Gastroesophageal sphincter (tissue), 4 donors: ENCODE data around the gene ALG1. TPM values are rescaled to one million over a fixed set of nuclear protein-coding genes. Genes with fewer than 3 reads are reported as not detected.
"Not testable (repeated sequence)": the region's sequence is repeated elsewhere in the genome, so short reads cannot be mapped to it uniquely, and the experiment has no call there.

Experiments
- ATAC-seq: fragments of 150-250 bp; one replicate; pipeline ENCODE4 v1.9.1; 2016; ENCODE audit warnings: mild to moderate bottlenecking, moderate library complexity
- H3K27ac ChIP-seq, 4 donors: fragments of 200-600 bp; sonication (generic) in 3 of 4; 1 replicate in 3 of 4; 2 replicates in 1 of 4; pipeline ENCODE4 v1.5.1; 2016 to 2019
- H3K27me3 ChIP-seq: fragments of 200-600 bp; sonication (generic); one replicate; pipeline ENCODE4 v1.5.1; 2019
- H3K36me3 ChIP-seq, 2 donors: fragments of 200-600 bp; sonication (generic); one replicate each; pipeline ENCODE4 v1.5.1; 2019; ENCODE audit warnings: control low read depth in 1 of 2
- H3K4me1 ChIP-seq, 3 donors: fragments of 200-600 bp; sonication (generic); 1 replicate in 2 of 3; 2 replicates in 1 of 3; pipeline ENCODE4 v1.5.1; 2016 to 2019; ENCODE audit warnings: control low read depth in 2 of 3
- H3K4me3 ChIP-seq, 2 donors: fragments of 200-600 bp; sonication (generic); one replicate each; pipeline ENCODE4 v1.5.1; 2019; ENCODE audit warnings: mild to moderate bottlenecking in 1 of 2, moderate library complexity in 1 of 2
- H3K9me3 ChIP-seq, 3 donors: fragments of 200-600 bp; sonication (generic); one replicate each; pipeline ENCODE4 v1.5.1; 2017 to 2019; ENCODE audit warnings: control low read depth in 2 of 3
- CTCF ChIP-seq, 4 experiments: fragments of 200-600 bp in 2 of 4; fragments of 450-650 bp in 2 of 4; sonication (generic) in 1 of 4; IDR thresholded peaks; one replicate each; pipeline ENCODE4 v1.5.1; 2017 to 2019; ENCODE audit warnings: antibody characterized with exemption in 4 of 4, mild to moderate bottlenecking in 2 of 4, moderate library complexity in 2 of 4
- EP300 ChIP-seq: sonication (generic); formaldehyde crosslinking; IDR thresholded peaks from one replicate; pipeline ENCODE4 v1.6.1; 2017; ENCODE audit warnings: antibody characterized with exemption, mild to moderate bottlenecking
- POLR2A ChIP-seq, 2 donors: fragments of 450-650 bp; IDR thresholded peaks; one replicate each; pipeline ENCODE4 v1.6.1; 2017; ENCODE audit warnings: antibody characterized with exemption in 2 of 2, mild to moderate bottlenecking in 2 of 2, moderate library complexity in 1 of 2
- POLR2AphosphoS5 ChIP-seq: sonication (generic); formaldehyde crosslinking; IDR thresholded peaks from one replicate; pipeline ENCODE4 v1.6.1; 2017; ENCODE audit warnings: antibody characterized with exemption
- WGBS, 2 donors: methylation state at CpG; one replicate each; pipeline ENCODE4 v1.1.5; 2018; ENCODE audit warnings: low coverage in 1 of 2; 5-methylcytosine and 5-hydroxymethylcytosine counted together
- total RNA-seq, 4 donors: library from RNA; depleted of rRNA; stranded (reverse); fragments of >200 nt; gene quantifications; one replicate each; pipeline ENCODE4 v1.1.0, GENCODE V29; 2016

The ALG1 gene
- total RNA-seq, 4 donors from 2014 or later = 6.4 to 16.8 (median 12.9) TPM

GRCh38 chr16:5108505-5109158, 37.0 kb downstream of the ALG1 start:
- no peaks in the 10 kb centered on the region for H3K4me1 ChIP-seq
- ATAC-seq = no peak
- H3K4me3 ChIP-seq = no peak overlapping the region
- no CpG with 5 or more reads among the region's 27 CpGs for WGBS, 2 donors
- no peaks in the 10 kb centered on the region for H3K27me3 ChIP-seq
- H3K27ac ChIP-seq = no peak overlapping the region
- H3K36me3 ChIP-seq = no peaks in the 10 kb centered on the region
- no peaks in the 10 kb centered on the region for H3K9me3 ChIP-seq
- TF ChIP-seq POLR2A (IDR thresholded peaks at IDR 0.05) (no peak), POLR2AphosphoS5 (no peak), CTCF (IDR thresholded peaks at IDR 0.05) (no peak), EP300 (no peak)

- H3K27ac ChIP-seq, H3K9me3 ChIP-seq, H3K4me1 ChIP-seq, H3K27me3 ChIP-seq, H3K4me3 ChIP-seq, ATAC-seq, H3K36me3 ChIP-seq: not testable (repeated sequence)
- WGBS, 2 donors = 81 to 93% methylated on average over 8 to 10 of the region's 10 CpGs
Measured at GRCh38 chr16:5110933-5111332, 39.3 kb downstream of the ALG1 start.

- not testable (repeated sequence) for H3K27ac ChIP-seq
- peak overlapping the region in 1 of 2 donors; percentile 22 for H3K4me3 ChIP-seq
- 38 to 64% methylated on average over 6 to 8 of the region's 10 CpGs for WGBS, 2 donors
Measured at GRCh38 chr16:5116780-5117295, 45.2 kb downstream of the ALG1 start.

GRCh38 chr16:5117300-5118087, 45.9 kb downstream of the ALG1 start:
- ATAC-seq, H3K36me3 ChIP-seq, H3K27ac ChIP-seq, H3K9me3 ChIP-seq, H3K27me3 ChIP-seq: not testable (repeated sequence)
- peak overlapping the region in 1 of 2 donors; percentile 22 for H3K4me3 ChIP-seq
- WGBS, 2 donors = 9 to 27% methylated on average over 7 to 9 of the region's 20 CpGs
- peaks cover 0 to 11% (median 3%) of the 10 kb centered on the region in 3 donors for H3K4me1 ChIP-seq

More at GRCh38 chr16:5116780-5117295, 45.2 kb downstream of the ALG1 start:
- not testable (repeated sequence) for H3K36me3 ChIP-seq, H3K9me3 ChIP-seq, ATAC-seq, H3K27me3 ChIP-seq
- H3K4me1 ChIP-seq = peaks cover 0 to 11% (median 3%) of the 10 kb centered on the region in 3 donors

- not testable (repeated sequence) for ATAC-seq, H3K9me3 ChIP-seq, H3K4me3 ChIP-seq, H3K27ac ChIP-seq, H3K36me3 ChIP-seq, H3K4me1 ChIP-seq
- H3K27me3 ChIP-seq = peaks cover 46% of the 10 kb centered on the region
- 72 to 93% methylated on average over 3 of the region's 3 CpGs for WGBS, 2 donors
Measured at GRCh38 chr16:5131467-5132004, 59.9 kb downstream of the ALG1 start.

GRCh38 chr16:5132915-5133600, 61.4 kb downstream of the ALG1 start:
- 40 to 42% methylated on average over 11 to 13 of the region's 13 CpGs for WGBS, 2 donors
- H3K9me3 ChIP-seq, ATAC-seq, H3K4me3 ChIP-seq, H3K36me3 ChIP-seq, H3K27ac ChIP-seq, H3K4me1 ChIP-seq: not testable (repeated sequence)
- peaks cover 44% of the 10 kb centered on the region for H3K27me3 ChIP-seq

GRCh38 chr16:5134739-5135452, 63.3 kb downstream of the ALG1 start:
- ATAC-seq, H3K4me1 ChIP-seq: not testable (repeated sequence)
- 42 to 51% methylated on average over 9 of the region's 13 CpGs for WGBS, 2 donors

More at GRCh38 chr16:5134739-5135452, 63.3 kb downstream of the ALG1 start:
- H3K9me3 ChIP-seq, H3K4me3 ChIP-seq, H3K27ac ChIP-seq, H3K36me3 ChIP-seq: not testable (repeated sequence)
- peaks cover 36% of the 10 kb centered on the region for H3K27me3 ChIP-seq

Other genes starting within 250 kb of the ALG1 start
- gene GLYR1, start 224.6 kb upstream of the ALG1 start, total RNA-seq = 100 to 1,000 TPM in 2 of 4 donors, 10 to 100 TPM in 2; 86.0 to 129 (median 97.0) TPM
- 10 to 100 TPM; 22.8 to 46.2 (median 28.0) TPM for gene UBN1, start 224.4 kb upstream of the ALG1 start, total RNA-seq
- gene PPL, start 134.7 kb upstream of the ALG1 start, total RNA-seq = 10 to 100 TPM; 53.7 to 82.5 (median 76.5) TPM
- gene SEC14L5, start 113.5 kb upstream of the ALG1 start, total RNA-seq = 1 to 10 TPM in 1 of 4 donors, under 1 TPM in 3; 0.16 to 1.3 (median 0.75) TPM
- gene NAGPA, start 37.9 kb upstream of the ALG1 start, total RNA-seq = 10 to 100 TPM; 17.8 to 37.8 (median 27.7) TPM
- 10 to 100 TPM in 2 of 4 donors, 1 to 10 TPM in 1, under 1 TPM in 1; 0.62 to 21.0 (median 7.7) TPM for gene C16orf89, start 5.9 kb upstream of the ALG1 start, total RNA-seq
- gene EEF2KMT, start 26.0 kb downstream of the ALG1 start, total RNA-seq = 10 to 100 TPM in 2 of 4 donors, 1 to 10 TPM in 2; 5.9 to 16.0 (median 9.1) TPM